Measurements from ENCODE around the gene JMJD7.

JMJD7 gene

GRCh38 chr15:41884458-41884857, 56.6 kb downstream of the JMJD7 start:
- DNase-seq (ENCODE audit: low spot score), result no peak

GRCh38 chr15:41885321-41885720, 57.4 kb downstream of the JMJD7 start:
- DNase-seq (ENCODE audit: low spot score), result no peak

GRCh38 chr15:41885841-41886240, 57.9 kb downstream of the JMJD7 start:
- DNase-seq (ENCODE audit: low spot score), result no peak

- no peak for DNase-seq (ENCODE audit: low spot score)
Measured at GRCh38 chr15:41886741-41887140, 58.8 kb downstream of the JMJD7 start.

GRCh38 chr15:41887161-41887560, 59.3 kb downstream of the JMJD7 start:
- DNase-seq (ENCODE audit: low spot score), result no peak

Measured in hepatic stellate cell (primary cell).